Left hindlimb (tissue), 1 donor: ENCODE data around the gene DGCR8.

ENCODE experiments used
- DNase-seq: peaks from one replicate; pipeline ENCODE4 v3.0.0-alpha.2; 2018

The DGCR8 gene

DNA sequence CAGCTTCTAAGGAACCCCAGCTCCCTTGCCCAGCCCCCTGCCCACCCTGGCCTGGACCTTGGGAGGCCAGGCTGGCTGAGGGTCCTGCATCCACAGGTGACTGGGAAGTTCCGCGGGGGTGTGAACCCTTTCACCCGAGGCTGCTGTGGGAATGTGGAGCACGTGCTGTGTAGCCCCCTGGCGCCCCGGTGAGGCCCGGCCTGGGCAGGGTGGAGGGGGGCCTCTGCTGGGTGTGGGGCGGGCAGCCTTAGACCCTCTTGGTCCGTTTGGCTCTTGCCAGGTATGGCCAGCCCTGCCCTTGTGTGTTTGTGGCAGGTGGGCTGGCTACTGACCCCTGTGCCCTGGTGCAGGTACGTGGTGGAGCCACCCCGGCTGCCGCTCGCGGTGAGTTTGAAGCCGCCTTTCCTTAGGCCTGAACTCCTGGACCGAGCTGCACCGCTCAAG lies 60.5 kb downstream of the DGCR8 start:
- no peak for DNase-seq

DNA sequence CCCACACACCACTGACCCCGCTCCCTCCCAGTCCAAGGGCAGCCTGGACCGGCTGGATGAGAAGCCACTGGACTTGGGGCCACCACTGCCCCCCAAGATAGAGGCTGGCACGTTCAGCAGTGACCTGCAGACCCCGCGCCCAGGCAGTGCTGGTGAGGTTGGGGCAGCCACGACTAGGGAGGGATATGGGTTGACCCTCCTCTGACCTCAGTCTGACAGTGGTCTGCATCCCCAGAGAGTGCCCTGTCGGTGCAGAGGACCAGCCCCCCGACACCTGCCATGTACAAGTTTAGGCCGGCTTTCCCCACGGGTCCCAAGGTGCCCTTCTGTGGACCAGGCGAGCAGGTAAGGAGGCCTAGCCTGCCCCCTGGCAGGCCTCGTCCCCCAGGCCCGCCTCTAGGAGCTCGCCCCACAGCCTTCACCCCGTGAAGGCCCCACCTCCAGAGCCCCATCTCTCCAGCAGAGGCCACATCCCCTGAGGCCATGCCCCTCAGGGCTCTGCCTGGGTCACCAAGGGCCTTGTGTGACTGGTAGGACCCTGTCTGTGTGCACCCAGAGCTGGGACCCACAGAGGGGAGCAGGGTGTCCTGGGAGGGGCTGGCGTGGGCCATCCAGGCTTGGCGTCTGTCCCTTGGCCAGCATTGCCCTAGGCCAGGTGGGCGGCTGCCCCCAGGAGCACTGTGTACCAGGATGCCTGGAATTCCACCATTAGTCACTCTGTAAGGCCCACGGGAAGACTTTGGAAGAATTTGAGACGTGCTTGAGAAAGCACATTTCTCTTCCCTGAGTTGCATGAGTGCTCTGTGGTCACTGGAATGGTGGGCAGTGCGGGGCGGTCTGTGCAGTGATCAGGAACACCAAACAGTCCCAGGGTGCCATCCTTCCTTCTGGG lies 61.4 kb downstream of the DGCR8 start:
- no peak for DNase-seq

DNA sequence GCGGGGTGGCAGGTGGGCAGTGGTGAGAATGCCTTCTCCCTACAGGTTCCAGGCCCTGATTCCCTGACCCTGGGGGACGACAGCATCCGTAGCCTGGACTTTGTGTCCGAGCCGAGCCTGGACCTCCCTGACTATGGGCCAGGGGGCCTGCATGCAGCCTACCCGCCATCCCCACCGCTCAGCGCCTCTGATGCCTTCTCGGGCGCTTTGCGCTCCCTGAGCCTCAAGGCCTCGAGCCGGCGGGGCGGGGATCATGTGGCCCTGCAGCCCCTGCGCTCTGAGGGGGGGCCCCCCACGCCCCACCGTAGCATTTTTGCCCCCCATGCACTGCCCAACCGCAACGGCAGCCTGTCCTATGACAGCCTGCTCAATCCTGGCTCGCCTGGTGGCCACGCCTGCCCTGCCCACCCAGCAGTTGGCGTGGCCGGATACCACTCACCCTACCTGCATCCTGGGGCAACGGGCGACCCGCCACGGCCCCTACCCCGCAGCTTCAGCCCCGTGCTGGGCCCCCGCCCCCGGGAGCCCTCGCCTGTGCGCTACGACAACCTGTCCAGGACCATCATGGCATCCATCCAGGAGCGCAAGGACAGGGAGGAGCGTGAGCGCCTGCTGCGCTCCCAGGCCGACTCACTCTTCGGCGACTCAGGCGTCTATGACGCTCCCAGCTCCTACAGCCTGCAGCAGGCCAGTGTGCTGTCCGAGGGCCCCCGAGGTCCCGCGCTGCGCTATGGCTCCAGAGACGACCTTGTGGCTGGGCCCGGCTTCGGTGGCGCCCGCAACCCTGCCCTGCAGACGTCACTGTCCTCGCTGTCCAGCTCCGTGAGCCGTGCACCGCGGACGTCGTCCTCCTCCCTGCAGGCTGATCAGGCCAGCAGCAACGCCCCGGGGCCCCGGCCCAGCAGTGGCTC lies 62.9 kb downstream of the DGCR8 start:
- DNase-seq: no peak

DNA sequence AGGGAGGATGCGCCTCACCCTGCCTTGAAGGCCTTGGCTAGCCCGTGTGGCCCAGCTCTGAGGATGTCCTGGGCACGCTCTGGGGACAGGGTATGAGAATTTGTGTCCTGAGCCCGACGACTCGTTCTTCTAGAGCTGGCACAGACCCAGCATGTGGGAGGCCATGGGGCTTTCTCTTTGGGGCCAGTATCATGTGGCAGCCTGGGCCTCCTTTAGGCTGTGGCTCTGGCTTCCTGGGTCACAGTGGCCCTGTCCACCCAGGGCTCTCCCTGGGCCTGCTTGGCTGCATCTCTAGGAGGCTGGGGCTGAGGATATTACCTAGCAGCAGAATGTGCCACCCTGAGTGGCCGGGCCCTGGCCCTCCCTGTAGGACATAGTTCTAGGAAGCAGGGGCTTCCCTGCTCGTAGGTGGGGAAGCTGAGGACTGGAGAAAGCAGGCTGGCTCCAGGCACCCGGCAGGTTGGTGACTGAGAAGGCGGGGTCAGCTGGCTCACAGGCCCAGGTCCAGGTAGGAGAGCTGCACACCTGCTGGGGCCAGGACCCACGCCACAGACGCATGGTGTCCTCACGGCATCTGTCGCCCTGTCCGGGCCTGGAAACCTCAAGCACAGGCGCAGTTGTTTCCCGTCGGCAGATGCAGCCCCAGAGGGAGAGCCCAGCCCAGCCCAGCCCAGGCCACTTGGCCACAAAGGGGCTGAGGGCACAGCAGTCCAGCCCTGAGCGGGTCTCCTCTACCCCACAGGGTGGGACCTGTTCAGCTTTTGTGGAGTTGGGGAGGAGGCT lies 64.0 kb downstream of the DGCR8 start:
- no peak for DNase-seq

DNA sequence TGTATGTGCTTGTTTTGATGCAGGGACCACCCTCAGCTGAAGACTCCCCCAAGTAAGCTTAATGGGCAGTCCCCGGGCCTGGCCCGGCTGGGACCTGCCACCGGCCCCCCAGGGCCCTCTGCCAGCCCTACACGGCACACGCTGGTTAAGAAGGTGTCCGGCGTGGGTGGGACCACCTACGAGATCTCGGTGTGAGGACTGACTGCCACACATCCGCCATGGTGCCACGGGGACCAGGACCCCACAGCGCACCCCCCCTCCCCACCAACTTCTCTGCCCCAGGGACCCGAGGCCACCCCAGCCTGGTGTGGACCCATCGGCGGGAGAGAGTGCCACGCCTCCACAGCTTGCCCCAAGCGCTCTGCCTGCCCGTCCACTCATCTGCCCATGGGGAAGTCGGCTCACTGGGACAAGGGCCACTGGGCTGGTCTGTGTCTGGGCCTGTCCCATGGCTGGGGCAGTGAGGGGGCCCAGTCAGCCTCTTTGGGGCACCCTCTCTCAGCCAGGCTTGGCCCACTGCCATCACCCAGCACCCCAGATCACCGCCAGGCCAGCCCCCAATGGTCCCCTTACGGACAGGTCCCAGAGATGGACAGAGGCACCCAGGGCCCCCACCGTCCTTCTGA lies 65.3 kb downstream of the DGCR8 start:
- DNase-seq: no peak

DNA sequence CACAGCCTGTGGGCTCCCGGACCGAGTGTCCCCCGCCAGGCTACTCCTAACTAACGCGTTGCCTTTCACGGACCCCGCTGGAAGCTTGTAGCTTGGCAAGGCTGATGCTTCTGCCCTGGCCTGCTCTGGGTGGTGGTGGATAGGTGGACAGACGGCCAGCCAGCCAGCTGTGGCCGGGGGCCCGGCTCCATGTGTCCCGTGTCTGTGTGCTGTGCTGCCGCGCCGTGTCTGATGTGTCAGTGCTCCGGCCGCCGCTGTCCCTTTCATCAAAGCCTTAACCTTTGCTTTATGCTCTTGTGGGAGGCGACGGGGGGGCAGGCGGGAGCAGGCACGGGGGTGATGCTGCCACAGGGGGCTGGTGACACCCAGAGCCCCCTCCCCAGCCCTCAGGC lies 65.8 kb downstream of the DGCR8 start:
- no peak for DNase-seq

DNA sequence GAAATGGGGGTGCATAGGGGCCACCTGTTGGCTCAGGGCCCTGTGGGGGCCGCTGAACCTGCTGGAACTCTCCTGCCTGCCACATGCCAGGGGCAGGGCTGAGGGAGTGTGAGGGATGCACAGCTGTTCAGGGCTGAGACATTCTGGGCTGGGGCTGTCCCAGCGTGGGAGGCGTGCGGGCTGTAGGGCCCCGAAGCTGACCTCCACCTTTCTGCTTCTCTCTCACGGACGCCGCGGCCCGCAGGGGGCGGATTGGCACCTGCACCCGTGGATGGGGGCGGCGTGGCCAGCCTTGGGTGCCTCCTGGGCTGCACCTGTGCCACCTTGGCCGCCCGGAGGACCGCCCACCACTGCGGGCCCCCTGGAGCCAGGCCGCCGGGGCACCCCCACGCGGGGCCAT lies 66.7 kb downstream of the DGCR8 start:
- DNase-seq: no peak

DNA sequence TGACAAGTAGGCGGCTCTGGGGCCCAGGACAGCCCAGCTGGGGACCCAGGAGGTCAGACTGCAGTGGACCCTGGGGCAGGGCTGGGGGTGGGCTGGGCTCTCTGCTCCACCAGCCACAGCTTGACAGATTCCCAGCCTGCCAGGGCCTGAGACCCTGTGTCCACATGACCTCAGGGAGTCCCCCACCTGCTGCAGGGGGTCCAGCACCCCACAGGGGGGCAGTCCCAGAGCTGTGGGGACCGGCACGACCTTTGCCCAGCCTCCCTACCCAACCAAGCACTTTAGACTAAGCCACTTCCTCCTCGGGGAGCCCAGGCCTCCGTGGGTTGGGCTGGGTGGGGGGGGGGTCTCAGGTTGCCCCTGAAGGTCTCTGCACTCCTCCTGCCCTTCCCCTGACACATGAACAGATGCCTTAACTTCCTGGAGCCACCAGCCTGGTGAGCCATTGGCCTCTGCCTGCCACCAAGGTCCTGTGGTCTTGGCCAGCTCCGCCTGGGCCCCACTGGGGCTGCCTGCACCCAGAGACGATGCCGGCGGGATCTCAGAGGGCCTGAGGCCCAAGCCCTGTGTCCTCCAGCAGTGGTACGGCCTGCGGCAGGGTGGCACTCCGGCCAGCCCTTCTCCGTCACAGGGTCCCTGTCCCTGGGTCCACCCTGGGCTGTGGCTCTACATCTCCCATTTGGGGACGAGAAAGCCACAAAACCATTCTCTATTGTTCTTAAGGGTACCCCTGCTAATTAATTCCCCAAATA lies 67.4 kb downstream of the DGCR8 start:
- DNase-seq: no peak

DNA sequence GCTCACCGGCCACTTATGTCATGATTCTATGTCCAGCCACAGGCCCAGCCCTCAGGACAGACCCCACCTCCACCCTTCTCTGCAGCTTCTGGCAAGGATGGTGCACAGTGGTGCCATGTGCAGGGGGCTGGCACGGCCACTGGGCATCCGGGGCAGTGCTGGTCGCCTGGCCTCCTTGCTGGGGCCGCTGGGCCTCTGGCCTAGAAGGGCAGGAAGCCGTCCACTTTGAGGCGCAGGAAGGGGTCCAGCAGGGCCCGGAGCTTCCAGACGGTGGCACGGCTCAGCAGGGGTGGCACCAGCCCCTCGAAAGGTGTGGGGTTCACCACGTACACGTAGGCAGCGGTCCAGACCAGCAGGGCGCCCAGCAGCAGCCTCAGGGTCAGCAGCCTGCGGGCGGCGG lies 68.4 kb downstream of the DGCR8 start:
- no peak for DNase-seq

DNA sequence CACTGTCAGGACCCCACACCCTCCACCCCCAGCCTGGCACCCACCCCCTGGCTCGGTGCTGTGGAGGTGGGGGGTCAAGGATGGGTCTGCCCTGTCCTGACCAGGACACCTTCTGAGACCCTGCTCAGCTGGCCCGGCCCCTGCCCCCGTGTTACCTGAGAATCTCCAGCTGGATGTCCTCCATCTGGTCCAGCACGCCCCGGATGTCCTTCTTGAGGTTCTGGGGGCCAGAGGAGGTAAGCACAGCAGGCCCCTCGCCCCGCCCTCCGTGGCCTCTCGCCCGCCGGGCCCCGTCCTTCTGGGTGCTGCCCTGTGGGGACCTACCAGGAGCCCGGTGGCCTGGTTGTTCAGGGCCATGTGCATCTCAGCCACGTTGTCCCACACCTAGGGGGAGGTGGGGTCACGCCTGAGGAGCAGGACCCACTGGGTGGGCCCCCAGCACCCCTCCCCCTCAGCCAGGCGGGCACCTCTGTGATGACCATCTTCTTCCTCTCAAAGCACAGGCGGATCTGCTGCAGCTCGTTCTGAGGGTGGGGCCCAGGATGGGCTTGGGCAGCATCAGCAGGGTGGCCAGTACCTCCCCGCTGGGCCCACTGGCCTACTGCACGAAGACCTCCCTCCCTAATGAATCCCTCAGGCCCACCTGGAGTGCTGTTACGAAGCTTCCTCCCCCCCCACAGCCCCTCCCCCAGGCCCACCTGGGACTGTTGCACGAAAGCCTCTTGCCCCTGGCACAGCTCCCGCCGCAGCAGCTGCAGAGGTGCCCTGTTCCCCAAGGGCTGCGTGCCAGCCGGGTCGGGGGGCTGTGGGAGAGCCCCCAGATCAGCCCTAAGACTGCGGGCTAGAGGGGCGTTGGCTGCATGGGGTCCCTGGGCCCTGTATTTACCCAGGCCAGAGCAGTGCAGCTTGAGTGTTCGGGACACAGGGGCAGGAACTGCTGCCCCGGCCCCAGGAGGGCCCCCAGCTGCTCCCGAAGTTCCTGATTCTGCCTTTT lies 69.5 kb downstream of the DGCR8 start:
- no peak for DNase-seq

DNA sequence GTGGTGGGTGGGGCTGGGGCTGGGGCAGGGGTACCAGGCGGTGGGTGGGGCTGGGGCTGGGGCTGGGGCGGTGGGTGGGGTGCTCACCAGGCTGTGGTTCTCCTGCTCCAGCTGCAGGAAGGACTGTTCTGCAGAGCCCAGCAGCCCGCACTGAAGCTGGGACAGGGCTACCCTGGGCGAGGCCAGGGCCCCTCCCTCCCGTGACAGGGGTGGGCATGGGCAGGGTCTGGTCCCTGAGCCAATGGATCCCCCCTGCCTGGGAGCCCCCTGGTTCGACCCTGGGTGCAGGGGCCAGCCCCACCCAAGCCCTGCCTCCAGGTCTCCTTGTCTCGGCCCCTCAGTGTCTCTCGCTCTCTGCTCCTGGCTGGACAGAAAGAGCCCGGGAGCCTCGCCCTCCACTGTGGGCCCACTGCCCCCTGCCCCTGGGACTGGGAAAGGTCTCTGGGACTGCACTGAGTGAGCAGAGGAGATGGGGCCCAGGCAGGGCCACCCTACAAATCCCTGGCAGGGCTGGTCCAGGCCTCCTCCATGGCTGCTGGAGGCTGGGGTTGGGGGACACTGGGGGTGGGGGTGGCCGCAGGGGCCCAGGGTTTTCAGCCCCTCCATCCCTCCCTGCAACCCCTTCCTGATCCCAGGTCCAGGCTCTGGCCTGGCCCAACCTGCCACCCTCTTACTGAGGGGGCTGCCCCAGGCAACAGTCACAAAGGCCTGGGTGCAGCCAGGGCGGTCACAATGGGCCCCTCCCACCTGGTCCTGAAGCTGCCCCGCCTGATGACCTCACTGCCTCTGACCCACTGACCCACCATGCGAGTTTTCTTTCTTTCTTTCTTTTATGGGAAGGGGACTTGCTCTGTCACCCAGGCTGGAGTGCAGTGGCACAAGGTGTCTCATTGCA lies 70.6 kb downstream of the DGCR8 start, which contains the start of gene CCDC188:
Gene CCDC188, minus strand, starts transcription at position 675 of the 895 bp plus-strand sequence. Its CDS starts 69 bp downstream, at position 606.
- DNase-seq: no peak

DNA sequence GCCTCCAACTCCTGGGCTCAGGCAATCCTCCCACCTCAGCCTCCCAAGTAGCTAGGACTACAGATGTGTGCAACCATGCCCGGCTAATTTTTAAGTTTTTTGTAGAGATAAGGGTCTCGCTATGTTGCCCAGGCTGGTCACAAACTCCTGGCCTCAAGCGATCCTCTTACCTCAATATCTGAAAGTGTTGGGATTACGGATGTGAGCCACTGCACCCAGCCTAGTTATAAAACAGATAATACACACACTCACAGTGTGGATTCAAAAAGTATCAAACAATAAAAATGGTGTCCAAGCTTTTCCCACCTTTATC lies 71.2 kb downstream of the DGCR8 start:
- DNase-seq: no peak

DNA sequence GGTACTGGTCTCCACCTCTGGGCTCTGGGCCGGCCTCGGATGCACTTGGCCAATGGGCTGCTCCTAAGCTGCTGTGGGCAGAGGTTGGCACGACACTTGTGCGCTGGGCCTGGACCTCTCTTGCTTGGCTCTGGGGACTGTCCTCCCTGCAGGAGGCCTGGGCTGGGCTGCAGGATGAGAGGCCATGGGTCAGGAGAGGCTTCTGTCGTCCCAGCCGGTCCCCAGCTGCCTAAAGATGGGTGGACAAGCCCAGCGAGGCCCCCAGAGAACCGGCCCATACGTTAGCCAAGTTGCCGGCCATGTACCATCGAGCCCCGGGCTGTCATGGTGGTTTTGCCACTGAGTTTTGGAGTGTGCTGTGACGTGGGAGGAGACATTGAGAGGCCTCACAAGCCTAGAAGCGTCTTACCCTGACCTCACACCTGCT lies 72.4 kb downstream of the DGCR8 start:
- DNase-seq: no peak

DNA sequence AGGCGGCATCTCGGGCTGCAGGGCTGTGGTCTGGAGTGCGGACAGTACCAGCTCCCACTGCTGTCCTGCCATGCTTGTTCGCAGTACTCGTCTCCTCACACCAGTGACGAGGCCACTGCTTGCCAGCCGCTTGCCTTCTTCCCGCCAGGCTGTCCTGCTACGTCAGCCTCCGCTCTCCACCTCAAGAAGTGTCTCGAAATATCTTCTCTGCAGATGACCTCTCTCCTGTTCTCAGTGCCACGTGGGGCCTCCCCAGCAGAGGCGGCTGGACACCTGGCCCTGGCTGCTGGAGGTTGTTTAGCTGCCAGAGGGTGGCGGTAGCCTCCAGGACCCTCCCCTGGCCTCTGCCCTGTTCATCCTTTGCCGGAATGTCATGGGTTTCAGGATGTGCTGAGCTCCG lies 73.9 kb downstream of the DGCR8 start:
- no peak for DNase-seq

DNA sequence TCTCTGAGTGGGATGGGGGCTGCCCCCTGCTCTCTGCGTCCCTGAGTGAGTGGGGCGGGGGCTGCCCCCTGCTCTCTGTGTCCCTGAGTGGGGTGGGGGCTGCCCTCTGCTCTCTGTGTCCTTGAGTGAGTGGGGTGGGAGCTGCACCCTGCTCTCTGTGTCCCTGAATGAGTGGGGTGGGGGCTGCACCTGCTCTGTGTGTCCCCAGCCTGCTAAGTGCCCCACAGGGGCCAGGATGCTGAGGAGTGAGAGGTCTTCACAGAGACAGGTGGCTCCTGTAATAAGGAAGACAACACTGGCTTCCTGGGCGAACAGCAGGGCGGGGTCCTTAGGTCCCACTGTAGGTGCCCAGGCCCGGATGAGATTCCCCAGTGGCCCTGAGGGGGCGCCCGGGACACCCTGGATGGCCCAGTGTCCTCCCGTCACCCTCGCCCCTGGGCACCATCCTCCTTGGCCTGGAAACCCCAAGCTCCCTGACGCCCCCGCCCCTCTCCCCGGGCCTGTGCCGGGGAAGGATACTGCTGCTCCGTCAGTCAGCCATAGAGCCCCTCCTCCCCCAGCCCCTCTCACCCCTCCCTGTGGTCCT lies 74.7 kb downstream of the DGCR8 start:
- no peak for DNase-seq

DNA sequence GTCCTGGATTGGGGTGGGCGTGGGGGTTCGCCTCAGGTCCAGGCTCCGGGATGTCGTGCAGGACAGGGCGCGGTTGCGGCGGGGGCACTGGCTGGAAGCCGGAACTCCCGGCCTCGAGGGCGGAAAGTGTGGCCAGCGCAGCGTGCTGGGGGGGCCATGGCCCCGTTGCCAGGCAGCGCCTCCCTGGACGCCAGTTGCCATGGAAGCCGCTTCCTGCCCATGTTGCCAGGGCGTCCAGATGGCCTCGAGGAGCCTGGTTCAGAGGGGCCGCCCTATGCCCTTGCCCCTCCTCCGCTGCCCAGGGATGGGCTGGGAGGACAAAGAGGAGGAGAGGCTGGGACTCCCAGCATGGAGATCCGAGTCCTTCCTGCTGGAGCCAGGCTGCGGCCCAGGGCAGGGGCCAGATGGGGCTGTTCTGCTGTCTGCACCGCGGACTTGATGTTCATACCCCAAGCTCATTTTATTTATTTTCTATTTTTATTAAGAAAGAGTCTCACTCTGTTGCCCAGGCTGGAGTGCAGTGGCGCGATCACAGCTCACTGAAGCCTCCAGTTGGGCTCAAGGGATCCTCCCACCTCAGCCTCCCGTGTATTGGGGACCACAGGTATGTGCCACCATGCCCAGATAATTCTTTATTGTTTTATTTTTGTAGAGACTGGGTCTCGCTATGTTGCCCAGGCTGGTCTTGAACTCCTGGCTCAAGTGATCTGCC lies 75.4 kb downstream of the DGCR8 start:
- DNase-seq: peak; percentile 69

DNA sequence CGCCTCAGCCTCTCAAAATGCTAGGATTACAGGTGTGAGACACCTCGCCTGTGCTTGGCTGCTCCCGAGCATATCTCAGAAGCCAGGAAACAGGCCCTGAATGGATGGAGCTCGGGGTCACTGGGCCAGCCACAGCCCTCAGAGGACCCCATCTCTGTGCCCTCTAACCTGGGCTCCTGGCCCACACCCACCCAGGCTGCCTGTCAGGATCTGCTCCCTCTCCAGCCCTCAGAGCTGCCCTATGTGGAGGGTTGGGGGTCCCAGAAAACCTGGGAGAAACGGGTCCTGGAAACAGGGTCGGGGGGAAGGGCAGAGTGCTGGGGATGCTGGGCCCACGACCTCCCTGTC lies 76.0 kb downstream of the DGCR8 start:
- no peak for DNase-seq
